NCI-H187 (cell line): ENCODE data around the gene LAGE3.

Experiments used
- DNase-seq, 2 experiments: peaks; one replicate each; lab custom pipeline; 2025; lab: John Stamatoyannopoulos, UW

LAGE3 gene

GRCh38 chrX:154458116-154458953, 20.7 kb downstream of the LAGE3 start, which contains the start of gene PLXNA3:
PLXNA3 (plus strand) TSS chrX:154458281; CDS start chrX:154460184, 1,903 bp downstream.
- DNase-seq: peak in 1 of 2 experiments; percentile 5

DNA sequence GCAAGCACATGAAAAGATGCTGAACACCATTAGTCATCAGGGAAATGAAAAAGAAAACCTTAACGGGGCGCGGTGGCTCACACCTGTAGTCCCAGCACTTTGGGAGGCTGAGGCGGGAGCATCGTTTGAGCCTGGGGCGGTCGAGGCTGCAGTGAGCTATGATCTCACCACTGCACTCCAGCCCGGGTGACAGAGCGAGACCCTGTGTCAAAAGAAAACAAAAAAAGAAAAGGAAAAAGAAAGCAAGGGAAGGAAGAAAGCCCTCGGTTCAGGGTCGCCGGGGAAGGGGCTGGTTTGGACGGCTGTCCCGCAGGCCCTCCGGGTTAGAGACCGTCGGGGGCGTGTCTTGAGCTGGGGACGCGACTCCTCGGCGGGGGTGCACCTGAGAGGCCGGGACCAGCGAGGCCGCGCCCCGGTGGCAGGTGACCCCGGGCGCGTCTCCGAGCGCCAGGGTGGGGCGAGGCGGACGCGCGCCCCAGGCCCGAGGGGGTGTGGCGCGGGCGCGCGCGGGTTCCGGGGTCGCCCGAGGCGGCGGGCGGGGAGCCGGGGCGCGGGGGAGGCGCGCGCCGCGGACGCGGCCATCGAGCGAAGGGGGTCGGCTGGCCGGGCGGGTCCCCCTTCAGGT, 21.5 kb downstream of the LAGE3 start:
- DNase-seq: peak in 1 of 2 experiments; percentile 29

DNA sequence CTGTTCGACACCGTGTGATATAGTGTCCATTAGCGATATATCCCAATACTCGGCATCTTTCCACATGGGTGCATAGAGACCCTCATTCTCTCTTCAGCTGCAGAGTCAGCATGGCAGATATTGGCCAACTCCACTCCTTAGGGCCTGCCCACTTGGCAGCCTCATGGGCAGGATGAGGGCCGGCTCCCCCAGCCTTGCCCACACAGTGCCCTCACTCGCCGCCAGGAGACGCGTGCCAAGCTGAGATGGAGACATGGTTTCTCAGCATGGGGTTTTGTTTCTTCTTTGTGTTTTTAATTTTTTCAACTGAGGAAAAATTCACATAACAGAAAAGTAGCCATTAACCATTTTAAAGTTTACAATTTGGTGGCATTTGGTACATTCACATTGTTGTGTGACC, 26.3 kb downstream of the LAGE3 start:
- DNase-seq: no peak

DNA sequence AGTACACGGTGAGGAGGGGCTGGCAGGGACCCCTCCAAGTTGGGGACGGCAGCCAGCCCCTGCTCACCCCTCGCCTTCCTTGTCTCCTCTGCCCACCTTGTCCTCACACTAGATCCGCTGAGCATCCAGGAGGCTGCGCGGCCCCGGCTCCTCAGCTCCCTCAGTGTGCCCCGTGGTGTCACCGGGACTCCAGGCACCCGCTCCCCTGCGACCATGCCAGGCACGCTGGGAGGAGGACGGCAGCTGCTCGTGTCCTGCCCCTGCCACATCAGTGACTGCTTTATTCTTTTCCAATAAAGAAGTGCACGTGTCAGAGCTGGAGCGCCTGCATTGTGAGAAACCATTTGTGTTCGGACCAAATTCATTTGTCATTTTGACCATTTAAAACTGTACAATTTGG, 28.8 kb downstream of the LAGE3 start:
- no peak for DNase-seq

- no peak for DNase-seq
These were observed 29.5 kb downstream of the LAGE3 start for GRCh38 chrX:154449618-154450017.

- DNase-seq: no peak
These were observed 30.6 kb downstream of the LAGE3 start for GRCh38 chrX:154448484-154448883.

- DNase-seq: no peak
These were observed 32.7 kb downstream of the LAGE3 start for GRCh38 chrX:154446430-154446829.

- DNase-seq: no peak
These were observed 33.3 kb downstream of the LAGE3 start for GRCh38 chrX:154445776-154446175.

- no peak for DNase-seq
These were observed 34.3 kb downstream of the LAGE3 start for GRCh38 chrX:154444755-154445246.

DNA sequence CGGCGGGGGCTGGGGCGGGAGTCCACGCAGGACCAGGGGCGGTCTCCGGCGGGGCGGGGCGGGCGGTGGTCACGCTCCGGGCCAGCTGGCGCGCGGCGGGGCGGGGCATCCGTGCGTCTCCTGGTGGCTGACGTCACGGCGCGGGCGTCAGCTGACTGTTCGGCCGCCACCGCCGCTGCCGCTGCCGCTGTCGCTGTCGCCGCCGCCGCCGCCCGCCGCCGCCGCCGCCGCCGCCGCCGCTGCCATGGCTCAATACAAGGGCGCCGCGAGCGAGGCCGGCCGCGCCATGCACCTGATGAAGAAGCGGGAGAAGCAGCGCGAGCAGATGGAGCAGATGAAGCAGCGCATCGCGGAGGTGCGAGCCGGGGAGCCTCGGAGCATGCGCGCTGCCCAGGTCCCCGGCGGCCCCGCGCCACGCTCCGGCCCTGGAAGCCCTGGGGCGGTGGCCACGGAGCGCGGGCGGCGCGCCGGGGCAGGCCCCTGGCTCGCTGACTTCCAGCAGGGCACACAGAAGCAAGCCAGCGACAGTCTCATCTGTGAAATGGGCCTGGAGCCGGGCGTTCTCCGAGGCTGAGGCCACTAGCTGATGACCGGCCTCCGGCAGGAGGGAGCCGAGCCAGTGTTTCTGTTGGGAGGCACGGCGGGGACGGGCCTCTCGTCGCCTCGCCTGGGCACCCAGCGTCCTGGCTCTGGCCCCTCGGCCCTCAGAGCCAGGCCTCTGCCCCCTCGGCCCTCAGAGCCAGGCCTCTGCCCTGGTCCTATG, 34.9 kb downstream of the LAGE3 start, which contains the start of gene FAM50A:
Gene FAM50A, plus strand, starts transcription at position 150 of the 763 bp plus-strand sequence. Its CDS starts 95 bp downstream, at position 245.
- peak; percentile 39 to 84 for DNase-seq

DNA sequence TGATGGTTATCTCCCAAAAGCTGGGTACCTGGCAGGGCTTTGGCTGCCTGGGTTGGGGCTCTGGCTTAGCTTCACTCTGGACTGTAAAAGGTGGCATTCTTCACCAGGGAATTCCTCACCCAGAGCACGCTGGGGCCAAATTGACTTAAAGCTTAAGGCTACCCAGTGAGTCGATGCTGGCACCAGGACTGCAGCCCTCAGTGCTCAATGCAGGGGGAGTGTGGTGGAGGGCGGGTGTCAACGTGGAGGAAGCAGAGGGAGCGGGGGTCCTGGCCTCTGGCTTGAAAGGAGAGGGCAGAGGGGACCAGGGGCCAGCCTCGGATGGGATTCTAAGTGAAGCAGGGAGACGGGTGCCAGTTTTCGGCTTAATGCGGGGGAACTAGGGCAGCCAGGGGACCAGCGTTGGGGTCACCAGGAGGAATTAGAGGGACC, 35.6 kb downstream of the LAGE3 start:
- no peak for DNase-seq

GRCh38 chrX:154441984-154442707, 36.9 kb downstream of the LAGE3 start:
- no peak for DNase-seq

DNA sequence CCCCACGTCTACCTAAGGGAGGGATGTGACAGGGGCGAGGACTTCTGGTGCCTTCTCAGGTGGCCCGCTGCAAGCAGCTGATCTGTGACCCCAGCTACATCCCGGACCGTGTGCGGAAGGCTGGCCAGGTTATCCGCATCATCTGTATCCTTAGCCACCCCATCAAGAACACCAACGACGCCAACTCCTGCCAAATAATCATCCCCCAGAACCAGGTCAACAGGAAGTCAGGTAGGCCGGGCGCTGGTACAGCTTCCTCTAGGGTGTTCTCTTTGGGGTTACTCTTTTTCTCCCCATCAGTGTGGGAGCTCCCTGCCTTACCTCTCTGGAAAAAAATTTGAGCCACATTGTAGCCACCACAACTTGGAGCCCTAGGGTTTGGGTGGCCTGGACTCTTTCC, 37.5 kb downstream of the LAGE3 start:
- no peak for DNase-seq

DNA sequence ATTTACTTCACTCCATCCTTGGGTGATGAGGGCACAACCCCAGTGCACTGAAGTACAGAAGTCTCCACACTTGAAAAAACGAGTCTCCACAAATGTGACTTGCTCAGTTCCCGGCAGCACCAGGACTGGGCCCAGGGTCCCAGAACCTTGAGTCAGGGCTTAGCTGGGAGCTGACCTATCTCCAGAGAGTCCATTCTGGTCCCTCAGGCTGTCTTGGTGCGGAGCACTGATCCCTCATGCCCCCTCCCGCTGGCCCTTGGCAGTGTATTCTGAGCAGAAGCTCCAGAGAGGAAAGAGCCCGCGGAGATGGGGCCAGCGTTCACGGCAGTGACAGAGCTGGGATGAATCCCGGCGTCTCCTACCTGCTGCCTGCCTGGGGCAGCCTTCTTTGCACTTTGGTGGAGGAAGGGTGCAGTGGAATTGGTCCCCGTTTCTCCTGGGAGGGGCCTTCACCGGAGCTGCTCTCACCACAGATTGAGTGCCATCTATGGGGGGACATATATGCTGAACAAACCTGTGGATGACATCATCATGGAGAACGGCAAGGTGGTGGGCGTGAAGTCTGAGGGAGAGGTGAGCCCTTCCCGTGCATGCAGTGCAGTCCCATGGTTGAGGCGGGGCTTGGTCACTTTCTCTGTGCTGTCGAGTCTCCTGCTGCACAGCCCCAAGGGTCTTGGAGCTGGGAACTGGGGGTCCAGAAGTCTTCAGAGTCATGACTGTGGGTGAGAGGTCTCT, 38.3 kb downstream of the LAGE3 start:
- DNase-seq: no peak

- no peak for DNase-seq
These were observed 39.2 kb downstream of the LAGE3 start for GRCh38 chrX:154439841-154440240.

DNA sequence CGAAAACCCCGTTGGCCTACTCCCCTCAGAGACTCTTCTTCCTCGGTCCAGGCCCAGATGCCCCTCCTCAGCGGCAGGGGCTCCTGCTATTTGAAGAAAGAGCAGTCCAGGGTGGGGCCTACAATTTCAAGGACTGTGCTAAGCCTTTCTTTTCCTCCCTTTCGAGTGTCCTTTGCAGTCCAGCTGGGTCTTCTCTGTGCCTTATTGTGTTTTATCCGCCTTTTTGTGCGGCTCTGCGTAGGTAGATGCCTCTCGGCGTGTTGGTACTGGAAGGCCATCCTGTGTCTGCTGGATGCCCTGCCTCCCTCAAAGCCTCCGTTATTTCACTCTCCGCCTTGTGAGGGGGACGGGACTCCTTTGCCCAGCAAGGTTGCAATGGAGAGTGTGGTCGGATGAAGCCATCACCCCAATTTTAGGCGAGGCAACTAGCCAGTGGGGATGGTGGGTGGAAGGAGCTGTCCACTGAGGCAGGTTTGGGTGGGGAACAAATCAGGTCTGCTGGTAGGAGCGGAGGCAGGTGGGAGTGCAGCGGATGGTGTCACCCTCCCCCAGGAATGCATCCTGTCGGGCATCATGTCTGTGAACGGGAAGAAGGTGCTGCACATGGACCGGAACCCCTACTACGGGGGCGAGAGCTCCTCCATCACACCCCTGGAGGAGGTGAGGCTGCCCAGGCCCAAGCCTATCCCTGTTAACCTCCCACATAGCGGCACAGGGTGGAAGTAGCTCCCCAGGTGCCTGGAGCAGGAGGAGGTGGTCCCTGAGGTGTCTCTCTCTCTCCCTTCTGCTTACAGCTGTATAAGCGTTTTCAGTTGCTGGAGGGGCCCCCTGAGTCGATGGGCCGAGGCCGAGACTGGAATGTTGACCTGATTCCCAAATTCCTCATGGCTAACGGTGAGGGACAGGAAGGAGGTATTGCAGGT, 40.8 kb downstream of the LAGE3 start:
- DNase-seq: no peak

DNA sequence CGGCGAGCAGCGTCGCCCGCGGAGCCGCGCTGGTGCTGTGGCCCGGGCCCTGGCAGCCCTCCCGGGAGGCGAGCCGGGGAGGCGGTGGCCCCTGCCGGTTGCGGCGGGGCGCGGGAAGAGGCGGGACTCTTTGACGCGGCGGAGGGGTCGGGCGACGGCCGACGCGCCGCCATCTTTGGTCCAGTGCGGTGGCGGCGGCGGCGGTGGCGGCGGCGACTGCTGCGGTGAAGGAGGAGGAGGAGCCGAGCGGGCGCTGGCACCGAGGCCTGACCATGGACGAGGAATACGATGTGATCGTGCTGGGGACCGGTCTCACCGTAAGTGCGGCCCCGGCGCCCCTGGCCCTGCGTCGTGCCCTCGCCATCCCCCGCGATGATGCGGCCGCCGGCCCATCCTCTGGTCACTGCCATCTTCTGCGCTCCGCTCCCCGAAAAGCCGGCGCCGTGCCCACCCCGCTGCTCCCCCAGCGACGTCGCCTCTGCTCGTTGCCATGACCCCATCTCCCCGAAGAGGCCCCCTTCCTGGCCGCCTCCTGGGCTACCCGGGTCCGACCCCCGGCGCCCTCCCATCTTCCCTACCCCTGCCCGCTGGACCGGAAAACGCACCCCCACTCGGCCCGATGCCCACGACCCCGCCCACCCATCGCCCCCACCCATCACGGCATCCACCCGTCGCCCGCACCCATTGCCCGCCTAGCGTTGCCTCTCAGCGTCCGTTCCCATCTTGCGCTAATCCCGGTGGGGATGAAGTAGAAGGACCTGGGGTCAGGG, 41.9 kb downstream of the LAGE3 start, which contains the start of gene GDI1:
Gene GDI1, plus strand, starts transcription at position 172 of the 770 bp plus-strand sequence. Its CDS starts 101 bp downstream, at position 273.
- DNase-seq: peak; percentile 43 to 66

DNA sequence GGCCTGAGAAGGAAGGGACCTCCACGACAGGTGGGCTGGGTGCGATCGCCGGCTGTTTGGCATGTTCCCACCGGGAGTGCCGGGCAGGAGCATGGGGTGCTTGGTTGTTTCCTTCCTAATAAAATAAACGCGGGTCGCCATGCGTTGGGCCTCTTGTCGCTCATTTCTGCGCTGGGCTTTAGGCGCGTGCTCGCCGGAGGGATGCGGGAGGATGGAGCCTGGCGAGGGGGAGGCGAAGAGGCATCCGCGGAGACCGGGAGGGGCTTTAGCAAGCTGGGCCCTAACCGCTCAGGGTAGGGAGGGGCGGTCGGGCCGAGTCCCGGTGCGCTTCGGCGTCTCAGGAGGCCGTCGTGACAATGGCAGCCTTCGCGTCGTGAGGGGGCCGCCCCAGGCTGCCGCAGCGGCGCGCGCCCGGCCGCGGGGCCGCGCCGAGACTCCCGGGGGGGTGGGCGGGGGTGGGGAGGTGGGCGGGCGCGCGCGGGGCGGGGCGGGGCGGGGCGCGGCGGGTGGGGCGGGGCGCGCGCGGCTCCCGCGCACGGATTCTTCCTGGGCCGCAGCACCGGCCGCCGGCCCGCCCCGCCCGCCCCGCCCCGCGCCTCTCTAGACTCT, 42.6 kb downstream of the LAGE3 start:
- peak; percentile 32 to 43 for DNase-seq
